Measurements from ENCODE around the gene CLIC5. TPM values are rescaled to one million over a fixed set of nuclear protein-coding genes. Genes with fewer than 3 reads are reported as not detected.

CLIC5 gene
- total and polyA plus RNA-seq, 5 experiments from 2014 or later: 0.06 to 2.3 (median 0.42) TPM

DNA sequence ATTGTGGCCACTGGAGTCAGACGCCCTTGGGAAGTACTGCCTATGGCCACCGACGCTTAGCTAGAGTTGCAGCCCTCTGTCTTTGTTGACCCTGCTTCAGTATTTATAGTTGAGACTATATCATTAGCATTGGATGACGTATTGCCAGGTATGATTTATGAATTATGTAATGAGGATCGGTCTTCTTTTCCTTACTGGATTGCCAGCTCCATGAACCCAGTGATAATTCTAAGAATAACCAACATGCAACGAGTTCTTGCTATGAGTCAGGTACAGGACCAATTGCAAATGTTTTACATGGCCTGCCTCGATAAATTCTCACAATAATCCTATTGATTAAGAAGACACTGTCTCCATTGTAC, 63.5 kb downstream of the CLIC5 start:
- DNase-seq: no peak
- H3K9me3 Mint-ChIP-seq: no peaks in the 10 kb centered on the region
- ATAC-seq: no peak
- H3K4me1 Mint-ChIP-seq: peaks cover 0 to 1% (median 0%) of the 10 kb centered on the region in 4 donors
- POLR2A ChIA-PET: no interaction called here
- no peak overlapping the region for H3K27ac Mint-ChIP-seq
- peaks cover 0 to 5% (median 4%) of the 10 kb centered on the region in 3 donors for H3K36me3 Mint-ChIP-seq
- H3K4me3 Mint-ChIP-seq: no peak overlapping the region
- peaks cover 0 to 6% (median 1%) of the 10 kb centered on the region in 5 donors for H3K27me3 Mint-ChIP-seq

DNA sequence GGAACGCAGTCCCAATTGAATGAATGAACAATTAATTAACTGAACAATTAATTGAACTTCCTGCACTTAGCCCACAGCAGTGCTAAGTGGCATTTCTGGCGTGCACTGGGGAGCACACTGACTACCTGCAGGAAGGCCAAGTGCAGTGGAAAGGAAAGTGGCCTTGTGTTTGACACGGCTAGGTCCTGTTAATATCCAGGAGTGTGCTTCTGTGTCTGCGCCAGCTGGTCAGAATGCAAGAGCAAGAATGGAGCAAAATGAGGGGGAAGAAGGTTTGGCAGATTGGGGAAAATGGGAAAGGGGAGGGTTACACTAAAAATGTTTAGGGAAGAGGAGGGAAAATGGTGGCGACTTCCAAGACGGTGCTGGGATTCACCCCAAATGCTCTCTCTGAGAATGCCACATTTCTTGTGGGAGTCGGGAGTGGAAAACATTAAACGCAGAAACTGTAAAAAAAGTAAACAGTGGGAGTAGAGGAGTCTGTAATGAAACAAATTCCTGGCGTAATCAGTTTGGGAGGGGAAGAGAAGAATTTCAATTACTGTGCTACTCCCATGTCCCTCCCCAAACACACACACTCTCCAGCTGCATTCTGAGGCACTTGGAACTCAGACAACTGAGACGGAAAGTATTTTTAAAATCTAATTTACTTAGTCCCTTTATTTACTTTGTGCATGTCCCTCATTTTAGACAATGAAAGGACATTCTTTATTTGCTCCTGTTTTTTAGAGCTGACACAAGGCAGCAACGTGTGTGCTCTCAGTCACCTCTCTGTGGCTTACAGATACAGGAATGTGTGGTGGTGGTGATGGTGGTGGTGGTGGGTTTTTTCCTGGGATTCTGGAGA, 64.1 kb downstream of the CLIC5 start:
- ATAC-seq (no peak), DNase-seq (no peak)
- Mint-ChIP-seq H3K4me1 (peaks cover 0 to 1% (median 0%) of the 10 kb centered on the region in 4 donors), H3K36me3 (peaks cover 0 to 5% (median 4%) of the 10 kb centered on the region in 3 donors), H3K9me3 (no peaks in the 10 kb centered on the region), H3K4me3 (no peak overlapping the region), H3K27ac (peak overlapping the region in 1 of 10 donors; percentile 4), H3K27me3 (peaks cover 0 to 6% (median 1%) of the 10 kb centered on the region in 5 donors)
- POLR2A ChIA-PET: no interaction called here

DNA sequence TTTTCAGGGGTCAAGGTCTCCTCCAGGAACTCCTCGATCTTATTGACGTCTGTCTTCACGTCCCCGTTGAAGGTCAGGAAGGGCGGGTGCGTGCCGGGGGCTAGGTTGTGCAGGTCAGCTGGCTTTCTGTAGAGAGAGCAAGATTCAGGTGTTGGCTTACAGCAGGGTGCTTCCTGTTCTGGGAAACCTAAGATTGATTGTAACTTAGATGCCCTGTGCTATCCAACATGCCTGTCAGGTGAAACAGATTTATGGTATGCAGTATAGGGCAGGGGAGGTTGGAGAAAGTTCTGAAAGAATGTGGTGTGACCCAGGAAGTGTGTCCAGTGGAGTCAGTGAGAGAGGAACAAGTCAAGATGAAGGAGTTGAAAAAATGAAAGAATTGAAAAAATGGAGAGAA, 66.4 kb downstream of the CLIC5 start:
- no peak for ATAC-seq
- peaks cover 0 to 5% (median 4%) of the 10 kb centered on the region in 3 donors for H3K36me3 Mint-ChIP-seq
- no peak overlapping the region for H3K27ac Mint-ChIP-seq
- POLR2A ChIA-PET: no interaction called here
- peaks cover 0 to 6% (median 0%) of the 10 kb centered on the region in 5 donors for H3K27me3 Mint-ChIP-seq
- no peaks in the 10 kb centered on the region for H3K9me3 Mint-ChIP-seq
- peaks cover 0 to 1% (median 0%) of the 10 kb centered on the region in 4 donors for H3K4me1 Mint-ChIP-seq
- no peak overlapping the region for H3K4me3 Mint-ChIP-seq
- no peak for DNase-seq

DNA sequence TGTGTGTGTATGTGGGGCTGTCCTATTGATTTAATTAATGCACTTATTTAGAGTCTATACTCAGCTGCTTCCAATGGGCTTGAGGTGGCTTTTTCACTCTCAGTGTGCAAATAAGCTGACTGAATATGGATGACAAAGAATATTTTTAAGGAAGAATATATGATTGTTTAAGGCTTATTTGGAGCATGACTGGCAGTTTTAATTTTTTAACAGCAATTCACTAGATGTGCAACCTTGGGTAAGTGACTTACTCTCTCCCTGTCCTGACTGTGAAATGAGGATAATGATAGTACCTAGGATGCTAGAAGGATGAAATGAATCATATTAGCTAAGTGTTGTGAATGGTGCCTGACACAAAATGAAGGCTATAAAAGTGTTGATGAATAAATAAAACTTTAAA, 67.9 kb downstream of the CLIC5 start:
- Mint-ChIP-seq H3K27me3 (peaks cover 0 to 6% (median 0%) of the 10 kb centered on the region in 5 donors), H3K27ac (no peak overlapping the region), H3K4me3 (no peak overlapping the region), H3K9me3 (no peaks in the 10 kb centered on the region), H3K36me3 (peaks cover 0 to 5% (median 4%) of the 10 kb centered on the region in 3 donors), H3K4me1 (peaks cover 0 to 1% (median 0%) of the 10 kb centered on the region in 4 donors)
- no peak for ATAC-seq
- POLR2A ChIA-PET: no interaction called here
- DNase-seq: no peak

DNA sequence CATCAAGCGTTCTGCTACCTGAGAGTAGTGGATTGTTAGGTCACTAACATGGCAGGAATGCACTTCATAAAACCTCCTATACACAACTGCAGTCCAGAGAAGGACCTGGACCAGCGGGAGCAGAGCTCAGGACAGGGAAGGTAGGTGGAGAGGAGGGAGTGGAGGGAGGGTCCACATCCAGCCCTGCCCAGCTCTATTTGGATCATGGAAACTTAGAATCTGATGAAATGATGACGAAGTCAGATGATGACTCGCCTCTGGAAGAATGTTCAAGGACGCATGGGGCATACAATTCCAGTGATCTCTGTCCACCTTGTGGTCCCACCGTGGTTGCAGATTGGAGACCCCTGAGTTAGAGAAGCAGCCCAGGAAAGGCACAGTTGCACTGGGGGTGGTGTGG, 68.8 kb downstream of the CLIC5 start:
- Mint-ChIP-seq H3K4me1 (peaks cover 0 to 1% (median 0%) of the 10 kb centered on the region in 4 donors), H3K4me3 (no peak overlapping the region), H3K27ac (no peak overlapping the region), H3K27me3 (peaks cover 0 to 6% (median 0%) of the 10 kb centered on the region in 5 donors), H3K9me3 (no peaks in the 10 kb centered on the region), H3K36me3 (peaks cover 0 to 5% (median 1%) of the 10 kb centered on the region in 3 donors)
- POLR2A ChIA-PET: no interaction called here
- no peak for ATAC-seq
- DNase-seq: no peak

DNA sequence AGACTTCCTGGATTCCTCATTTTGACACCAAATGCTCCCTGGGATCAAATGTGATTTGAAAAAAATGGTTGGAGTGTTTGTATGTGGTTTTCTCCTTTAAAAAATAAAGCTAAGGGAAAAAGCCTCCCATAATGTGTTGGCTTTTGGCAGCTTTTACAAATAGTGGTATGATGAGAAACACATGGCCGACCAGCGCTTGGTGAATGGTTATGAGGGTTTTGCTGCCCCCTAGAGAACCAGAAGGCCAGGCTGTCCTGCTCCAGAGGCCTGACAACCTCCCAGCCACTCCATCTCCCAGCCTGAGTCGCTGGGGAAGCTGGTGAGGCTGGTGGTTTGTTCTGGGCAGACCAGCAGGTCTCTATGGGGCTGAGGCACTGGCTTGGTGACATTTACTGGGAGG, 69.3 kb downstream of the CLIC5 start:
- Mint-ChIP-seq H3K27me3 (peaks cover 0 to 6% (median 0%) of the 10 kb centered on the region in 5 donors), H3K9me3 (no peaks in the 10 kb centered on the region), H3K27ac (no peak overlapping the region), H3K4me1 (peaks cover 0 to 1% (median 0%) of the 10 kb centered on the region in 4 donors), H3K36me3 (peaks cover 0 to 5% (median 1%) of the 10 kb centered on the region in 3 donors), H3K4me3 (no peak overlapping the region)
- DNase-seq: no peak
- POLR2A ChIA-PET: no interaction called here
- ATAC-seq: no peak

DNA sequence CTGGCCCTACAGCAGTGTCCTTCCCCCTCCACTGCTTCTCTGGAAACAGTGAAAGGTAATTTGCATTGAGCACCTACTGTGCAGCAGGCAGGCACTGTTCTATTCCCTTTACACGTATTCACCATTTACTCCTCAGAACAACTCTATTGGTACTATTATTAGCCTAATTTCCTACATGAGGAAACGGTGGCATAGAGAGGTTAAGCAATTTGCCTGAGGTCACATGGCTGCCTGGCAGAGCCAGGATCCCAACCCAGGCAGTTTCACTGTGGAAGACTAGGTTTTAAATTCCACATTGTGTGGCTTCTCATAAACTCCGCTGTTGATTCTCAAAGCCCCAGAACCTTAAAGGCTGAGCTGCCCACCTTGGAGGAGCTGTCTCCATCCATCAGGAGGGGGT, 72.7 kb downstream of the CLIC5 start:
- Mint-ChIP-seq H3K4me1 (peaks cover 0 to 1% (median 0%) of the 10 kb centered on the region in 4 donors), H3K27me3 (no peaks in the 10 kb centered on the region), H3K9me3 (no peaks in the 10 kb centered on the region), H3K4me3 (no peak overlapping the region), H3K36me3 (peaks cover 0 to 1% (median 0%) of the 10 kb centered on the region in 3 donors), H3K27ac (no peak overlapping the region)
- DNase-seq: no peak
- POLR2A ChIA-PET: no interaction called here
- ATAC-seq: no peak

DNA sequence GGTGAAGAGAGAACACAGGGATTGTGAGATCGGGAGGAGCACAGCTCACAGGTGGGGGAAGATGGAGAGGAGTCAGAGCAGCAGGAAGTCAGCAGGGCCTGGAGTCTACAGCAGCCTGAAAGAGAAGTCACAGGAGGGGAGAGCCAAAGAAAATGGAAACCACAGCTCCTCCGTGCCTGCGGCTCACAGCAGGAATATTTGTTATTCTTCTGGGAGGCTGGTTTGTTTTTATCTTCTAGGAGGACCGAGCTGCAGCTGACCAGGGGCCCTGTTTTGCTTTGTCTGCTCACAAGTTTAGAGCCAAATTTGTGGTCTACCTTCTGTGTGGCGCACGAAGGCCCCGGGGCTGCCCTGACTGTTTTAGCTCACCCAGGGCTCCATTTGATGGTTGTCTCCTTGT, 81.8 kb downstream of the CLIC5 start:
- DNase-seq (no peak), ATAC-seq (no peak)
- H3K36me3 Mint-ChIP-seq: no peaks in the 10 kb centered on the region
- no peaks in the 10 kb centered on the region for H3K4me1 Mint-ChIP-seq
- H3K27ac Mint-ChIP-seq: peak overlapping the region in 1 of 10 donors; percentile 32
- no peaks in the 10 kb centered on the region for H3K9me3 Mint-ChIP-seq
- POLR2A ChIA-PET: no interaction called here
- no peak overlapping the region for H3K4me3 Mint-ChIP-seq
- H3K27me3 Mint-ChIP-seq: no peaks in the 10 kb centered on the region

DNA sequence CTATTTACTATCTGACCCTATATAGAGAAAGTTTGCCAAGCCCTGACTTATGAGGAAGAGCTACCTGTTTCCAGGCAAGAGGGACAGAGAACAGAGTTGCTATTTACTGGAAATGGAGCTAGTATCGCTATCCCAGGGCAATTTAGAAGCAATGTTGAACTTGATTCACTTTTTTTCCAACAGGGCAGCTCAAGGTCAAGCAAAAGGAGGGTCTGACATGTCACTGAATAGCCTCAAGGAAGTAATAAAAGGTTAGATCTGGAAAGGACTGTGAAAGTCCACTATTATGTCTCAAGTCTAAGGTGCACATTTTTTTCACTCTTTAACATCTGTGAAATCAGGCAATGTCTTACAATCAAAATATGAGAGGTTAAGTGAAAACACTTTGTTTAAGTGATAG, 84.4 kb downstream of the CLIC5 start:
- Mint-ChIP-seq H3K4me1 (no peaks in the 10 kb centered on the region), H3K27me3 (peaks cover 0 to 3% (median 0%) of the 10 kb centered on the region in 5 donors), H3K36me3 (no peaks in the 10 kb centered on the region), H3K27ac (no peak overlapping the region), H3K9me3 (no peaks in the 10 kb centered on the region), H3K4me3 (no peak overlapping the region)
- ATAC-seq: no peak
- DNase-seq: no peak
- POLR2A ChIA-PET: no interaction called here

DNA sequence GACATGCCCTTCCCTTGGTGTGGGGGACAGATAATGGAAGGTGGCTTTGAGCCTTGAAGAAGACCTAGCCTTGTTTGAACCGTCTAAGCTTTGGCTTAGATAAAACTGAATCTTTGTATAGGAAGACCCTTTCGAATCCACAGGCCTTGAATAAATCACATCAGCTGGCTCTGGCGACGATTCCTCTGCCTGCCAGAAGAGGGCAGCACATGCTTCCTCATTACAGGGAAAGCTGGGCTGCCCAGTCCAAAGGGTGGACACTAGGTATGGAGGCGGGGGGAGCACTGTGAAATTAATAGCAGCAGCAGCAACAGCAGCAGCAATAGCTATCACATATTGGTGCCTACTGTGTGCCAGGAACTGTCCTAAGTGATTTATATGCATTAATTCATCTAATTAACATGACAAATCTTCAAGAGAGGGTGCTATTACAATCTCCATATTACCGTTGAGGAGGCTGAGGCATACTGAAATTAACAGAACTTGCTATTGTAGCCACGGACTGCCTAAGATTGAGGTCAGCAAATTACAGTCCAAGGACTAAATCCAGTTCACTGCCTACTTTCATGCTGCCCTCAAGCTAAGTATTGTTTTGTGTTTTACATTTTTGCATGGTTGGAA, 85.1 kb downstream of the CLIC5 start:
- no peaks in the 10 kb centered on the region for H3K9me3 Mint-ChIP-seq
- peak overlapping the region in 2 of 10 donors; percentile 45 to 50 for H3K27ac Mint-ChIP-seq
- no peaks in the 10 kb centered on the region for H3K4me1 Mint-ChIP-seq
- ATAC-seq: no peak
- POLR2A ChIA-PET: no interaction called here
- DNase-seq: peak; percentile 15 to 70 (median 44)
- no peaks in the 10 kb centered on the region for H3K36me3 Mint-ChIP-seq
- no peak overlapping the region for H3K4me3 Mint-ChIP-seq
- H3K27me3 Mint-ChIP-seq: peaks cover 0 to 3% (median 0%) of the 10 kb centered on the region in 5 donors

DNA sequence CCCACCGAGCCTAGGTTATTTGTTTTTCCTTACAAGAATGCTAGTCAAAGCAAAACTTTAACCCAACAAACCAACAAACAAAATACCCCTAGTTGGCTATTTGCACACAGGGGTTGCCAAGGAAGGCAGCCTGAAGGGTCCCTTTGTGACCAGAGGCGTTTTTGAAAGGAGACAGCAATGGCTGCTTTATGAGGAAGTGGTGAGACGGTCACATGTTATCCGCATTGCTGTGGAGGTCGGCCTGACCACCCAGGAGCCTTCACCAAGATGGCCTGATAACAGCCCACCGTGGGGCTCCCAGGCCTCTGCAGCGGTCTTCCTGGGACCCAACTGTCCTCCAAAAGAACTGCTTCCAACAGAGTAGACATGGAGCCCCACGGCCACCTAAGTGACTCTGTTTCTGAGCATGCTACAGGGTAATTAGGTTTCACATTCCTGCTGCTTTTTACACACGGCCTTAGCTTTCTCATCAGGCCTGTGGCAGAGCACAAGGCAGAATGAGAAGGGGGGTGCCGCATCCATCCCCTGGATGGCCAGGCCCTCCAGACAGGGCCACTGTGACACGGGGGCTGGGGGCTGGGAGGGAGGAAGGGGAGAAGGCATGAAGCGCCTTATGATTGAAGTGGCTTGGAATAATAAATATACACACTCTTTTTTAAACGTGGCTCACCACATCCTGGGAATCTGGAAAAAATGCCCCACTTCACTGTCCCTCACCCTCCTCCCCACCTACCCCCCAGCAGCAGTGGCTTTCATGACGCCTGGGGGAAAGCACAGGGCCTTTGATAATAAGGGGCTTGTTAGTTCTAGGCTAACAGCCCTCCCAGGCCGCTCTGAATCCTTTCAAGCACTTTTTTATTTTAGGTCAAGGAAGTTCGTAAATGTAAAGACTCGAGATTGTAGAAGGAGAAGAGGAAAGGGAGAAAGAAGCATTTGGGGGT, 86.0 kb downstream of the CLIC5 start:
- Mint-ChIP-seq H3K27ac (no peak overlapping the region), H3K9me3 (no peaks in the 10 kb centered on the region), H3K4me1 (no peaks in the 10 kb centered on the region), H3K4me3 (no peak overlapping the region), H3K27me3 (peaks cover 0 to 3% (median 0%) of the 10 kb centered on the region in 5 donors), H3K36me3 (no peaks in the 10 kb centered on the region)
- ATAC-seq (no peak), DNase-seq (no peak)
- POLR2A ChIA-PET: no interaction called here

DNA sequence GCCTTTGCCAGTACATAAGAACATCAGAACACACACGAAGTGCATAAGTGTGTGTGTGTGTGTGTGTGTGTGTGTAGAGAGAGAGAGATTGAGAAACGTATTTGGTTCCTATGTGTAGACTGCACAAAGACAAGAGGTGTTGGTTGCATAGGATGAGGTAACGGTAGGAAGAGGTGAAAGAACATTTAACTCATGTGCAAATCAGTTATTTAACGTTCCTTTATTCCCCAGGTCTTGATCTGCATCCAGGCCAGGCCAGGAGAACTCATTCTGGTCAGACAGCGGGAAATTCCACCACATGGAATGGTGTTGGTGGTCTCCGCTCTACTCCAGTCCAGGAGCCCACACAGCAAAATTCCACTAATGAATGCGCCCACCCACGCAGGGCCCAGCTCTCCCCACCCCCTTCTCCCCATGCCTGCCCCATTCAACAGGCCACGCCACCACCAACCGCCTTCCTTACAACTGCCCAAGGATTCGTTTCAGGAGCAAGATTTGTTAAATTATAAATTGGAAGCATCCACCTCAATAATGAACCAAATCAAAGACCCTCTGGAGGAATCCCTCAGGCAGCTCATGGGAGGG, 86.8 kb downstream of the CLIC5 start:
- Mint-ChIP-seq H3K4me3 (no peak overlapping the region), H3K9me3 (no peaks in the 10 kb centered on the region), H3K36me3 (no peaks in the 10 kb centered on the region), H3K27ac (no peak overlapping the region), H3K27me3 (peaks cover 0 to 4% (median 0%) of the 10 kb centered on the region in 5 donors), H3K4me1 (no peaks in the 10 kb centered on the region)
- DNase-seq (no peak), ATAC-seq (no peak)
- POLR2A ChIA-PET: no interaction called here

Measured in naive thymus-derived CD8-positive, alpha-beta T cell (primary cell).